Smooth muscle cell (in vitro differentiated cells): ENCODE results near the gene FYN. TPM values are rescaled to one million over a fixed set of nuclear protein-coding genes. Genes with fewer than 3 reads are reported as not detected.
A peak's percentile ranks its signal among the peaks of the same experiment; 100 is the strongest.

Experiments
- DNase-seq: peaks from one replicate; lab custom pipeline; 2025; ENCODE audit not compliant: unreplicated experiment; lab: John Stamatoyannopoulos, UW
- H2AFZ ChIP-seq: fragments of 200-600 bp; sonication (generic); 2 replicates; pipeline ENCODE4 v1.6.0; 2016; ENCODE audit warnings: antibody characterized with exemption, low read depth, mild to moderate bottlenecking
- H3F3A ChIP-seq: fragments of 200-600 bp; sonication (generic); 2 replicates; pipeline ENCODE4 v1.6.0; 2017; ENCODE audit warnings: antibody characterized with exemption, low read depth
- H3K27ac ChIP-seq: fragments of 200-600 bp; sonication (generic); 2 replicates; pipeline ENCODE4 v1.5.1; 2016; ENCODE audit warnings: low read depth, mild to moderate bottlenecking
- H3K27me3 ChIP-seq: fragments of 200-600 bp; sonication (generic); 2 replicates; pipeline ENCODE4 v1.6.1; 2016; ENCODE audit warnings: low read depth, mild to moderate bottlenecking
- H3K36me3 ChIP-seq: fragments of 200-600 bp; sonication (generic); 2 replicates; pipeline ENCODE4 v1.5.1; 2016; ENCODE audit warnings: low read depth
- H3K4me1 ChIP-seq: fragments of 200-600 bp; sonication (generic); 2 replicates; pipeline ENCODE4 v1.5.1; 2016; ENCODE audit warnings: low read depth
- H3K4me2 ChIP-seq: fragments of 200-600 bp; sonication (generic); 2 replicates; pipeline ENCODE4 v1.6.0; 2016; ENCODE audit warnings: mild to moderate bottlenecking
- H3K4me3 ChIP-seq: fragments of 200-600 bp; sonication (generic); 2 replicates; pipeline ENCODE4 v1.5.1; 2016; ENCODE audit warnings: mild to moderate bottlenecking
- H3K79me2 ChIP-seq: fragments of 200-600 bp; sonication (generic); 2 replicates; pipeline ENCODE4 v1.6.0; 2016; ENCODE audit warnings: low read depth, mild to moderate bottlenecking
- H3K9ac ChIP-seq: fragments of 200-600 bp; sonication (generic); 2 replicates; pipeline ENCODE4 v1.6.0; 2016; ENCODE audit warnings: low read depth
- H3K9me3 ChIP-seq: fragments of 200-600 bp; sonication (generic); replicated peaks from 2 replicates; pipeline ENCODE4 v1.5.1; 2016; ENCODE audit warnings: low read depth
- H4K20me1 ChIP-seq: fragments of 200-600 bp; sonication (generic); 2 replicates; pipeline ENCODE4 v1.6.0; 2016; ENCODE audit warnings: low read depth
- CTCF ChIP-seq: fragments of 200-600 bp; sonication (generic); IDR thresholded peaks from 2 replicates; pipeline ENCODE4 v1.5.1; 2017; ENCODE audit warnings: borderline replicate concordance, mild to moderate bottlenecking, antibody characterized with exemption; ENCODE audit not compliant: insufficient read depth, poor library complexity, severe bottlenecking
- WGBS: methylation state at CpG from one replicate; pipeline ENCODE4 v1.1.7; 2016; ENCODE audit warnings: low lambda C conversion rate; 5-methylcytosine and 5-hydroxymethylcytosine counted together
- polyA plus RNA-seq: library from polyadenylated mRNA; unstranded; fragments of >200 nt; fragmentation: Nextera tagmentation; extraction: Ambion mirVana; gene quantifications from 2 replicates; pipeline ENCODE4 v1.2.1, GENCODE V29; 2016
- total RNA-seq: library from RNA; depleted of rRNA; stranded (reverse); fragments of >200 nt; gene quantifications from 2 replicates; pipeline ENCODE4 v1.2.3, GENCODE V29; 2014

FYN gene
- total and polyA plus RNA-seq, 2 experiments from 2014 or later: 110 to 138 TPM

- DNase-seq: no peak
- WGBS: 48% methylated on average over 3 of the region's 3 CpGs
- no peaks in the 10 kb centered on the region for H3F3A ChIP-seq
- H3K79me2 ChIP-seq: peaks cover 18% of the 10 kb centered on the region
- no peaks in the 10 kb centered on the region for H3K36me3 ChIP-seq
- H3K9me3 ChIP-seq: no peaks in the 10 kb centered on the region
- no peaks in the 10 kb centered on the region for H3K27me3 ChIP-seq
- H3K4me2 ChIP-seq: no peak overlapping the region
- peaks cover 7% of the 10 kb centered on the region for H3K4me1 ChIP-seq
- no peak overlapping the region for H3K4me3 ChIP-seq
- TF ChIP-seq CTCF: no peak
- no peak overlapping the region for H2AFZ ChIP-seq
- H4K20me1 ChIP-seq: peaks cover 56% of the 10 kb centered on the region
- no peak overlapping the region for H3K27ac ChIP-seq
- H3K9ac ChIP-seq: no peak overlapping the region
These were observed 151.0 kb downstream of the FYN start for GRCh38 chr6:111722179-111722731.

GRCh38 chr6:111721753-111722154, 151.5 kb downstream of the FYN start:
- Histone ChIP-seq H3K4me1 (peaks cover 7% of the 10 kb centered on the region), H3K9me3 (no peaks in the 10 kb centered on the region), H3K9ac (no peak overlapping the region), H3F3A (no peaks in the 10 kb centered on the region), H3K79me2 (peaks cover 18% of the 10 kb centered on the region), H3K27me3 (no peaks in the 10 kb centered on the region), H3K4me3 (no peak overlapping the region), H4K20me1 (peaks cover 56% of the 10 kb centered on the region), H3K4me2 (no peak overlapping the region), H3K27ac (no peak overlapping the region), H2AFZ (no peak overlapping the region), H3K36me3 (no peaks in the 10 kb centered on the region)
- TF ChIP-seq CTCF: peak; percentile 62
- DNase-seq: no peak
- WGBS: 84% methylated on average over 1 of the region's 1 CpG

GRCh38 chr6:111720931-111721496, 152.2 kb downstream of the FYN start:
- no peak overlapping the region for H3K4me3 ChIP-seq
- H3F3A ChIP-seq: no peaks in the 10 kb centered on the region
- H4K20me1 ChIP-seq: peaks cover 55% of the 10 kb centered on the region
- 97% methylated on average over 12 of the region's 12 CpGs for WGBS
- no peaks in the 10 kb centered on the region for H3K9me3 ChIP-seq
- peaks cover 18% of the 10 kb centered on the region for H3K79me2 ChIP-seq
- H3K4me1 ChIP-seq: peaks cover 7% of the 10 kb centered on the region
- TF ChIP-seq CTCF: no peak
- no peak overlapping the region for H3K4me2 ChIP-seq
- H2AFZ ChIP-seq: no peak overlapping the region
- DNase-seq: no peak
- H3K9ac ChIP-seq: no peak overlapping the region
- H3K36me3 ChIP-seq: no peaks in the 10 kb centered on the region
- no peaks in the 10 kb centered on the region for H3K27me3 ChIP-seq
- no peak overlapping the region for H3K27ac ChIP-seq

GRCh38 chr6:111718990-111719389, 154.3 kb downstream of the FYN start:
- H3K79me2 ChIP-seq: peaks cover 12% of the 10 kb centered on the region
- no peaks in the 10 kb centered on the region for H3K27me3 ChIP-seq
- H3F3A ChIP-seq: no peaks in the 10 kb centered on the region
- H4K20me1 ChIP-seq: peaks cover 37% of the 10 kb centered on the region
- no peak for TF ChIP-seq CTCF
- H3K9me3 ChIP-seq: no peaks in the 10 kb centered on the region
- no peak overlapping the region for H3K27ac ChIP-seq
- no peak overlapping the region for H3K4me3 ChIP-seq
- H3K4me1 ChIP-seq: peaks cover 7% of the 10 kb centered on the region
- peaks cover 3% of the 10 kb centered on the region for H3K36me3 ChIP-seq
- H3K4me2 ChIP-seq: no peak overlapping the region
- no peak overlapping the region for H2AFZ ChIP-seq
- DNase-seq: no peak
- no peak overlapping the region for H3K9ac ChIP-seq
- WGBS: 84% methylated on average over 3 of the region's 3 CpGs
